NT2/D1 (cell line): ENCODE data around the gene ZNF839.

Experiments
- DNase-seq: peaks from one replicate; pipeline ENCODE4 v3.0.0-alpha.2; 2011; ENCODE audit warnings: low read depth, low spot score
- H3K27me3 ChIP-seq: 2 replicates; pipeline ENCODE4 v1.6.0; 2011; ENCODE audit warnings: mild to moderate bottlenecking; ENCODE audit not compliant: insufficient read length, insufficient read depth
- H3K36me3 ChIP-seq: 2 replicates; pipeline ENCODE4 v1.6.1; 2011; ENCODE audit warnings: mild to moderate bottlenecking, low read length, mixed read lengths; ENCODE audit not compliant: insufficient read depth, insufficient read length
- H3K4me1 ChIP-seq: 2 replicates; pipeline ENCODE4 v1.5.1; 2011; ENCODE audit not compliant: insufficient read depth, insufficient read length
- H3K4me3 ChIP-seq: 2 replicates; pipeline ENCODE4 v1.5.1; 2011; ENCODE audit warnings: low read depth; ENCODE audit not compliant: insufficient read length
- H3K9ac ChIP-seq: 2 replicates; pipeline ENCODE4 v1.6.0; 2011; ENCODE audit warnings: low read depth; ENCODE audit not compliant: insufficient read length
- H3K9me3 ChIP-seq: 2 replicates; pipeline ENCODE4 v1.5.1; 2011; ENCODE audit warnings: mild to moderate bottlenecking, low read length; ENCODE audit not compliant: insufficient read depth
- SUZ12 ChIP-seq: IDR thresholded peaks from 2 replicates; pipeline ENCODE4 v1.6.1; 2011; ENCODE audit not compliant: insufficient read length, insufficient read depth; ENCODE audit errors: extremely low read depth
- YY1 ChIP-seq: IDR thresholded peaks from 2 replicates; pipeline ENCODE4 v1.6.1; 2011; ENCODE audit not compliant: insufficient read length, insufficient read depth
- ZNF274 ChIP-seq: IDR thresholded peaks from 2 replicates; pipeline ENCODE4 v1.6.1; 2011; ENCODE audit warnings: mild to moderate bottlenecking, low read depth, low read length

Gene ZNF839

DNA sequence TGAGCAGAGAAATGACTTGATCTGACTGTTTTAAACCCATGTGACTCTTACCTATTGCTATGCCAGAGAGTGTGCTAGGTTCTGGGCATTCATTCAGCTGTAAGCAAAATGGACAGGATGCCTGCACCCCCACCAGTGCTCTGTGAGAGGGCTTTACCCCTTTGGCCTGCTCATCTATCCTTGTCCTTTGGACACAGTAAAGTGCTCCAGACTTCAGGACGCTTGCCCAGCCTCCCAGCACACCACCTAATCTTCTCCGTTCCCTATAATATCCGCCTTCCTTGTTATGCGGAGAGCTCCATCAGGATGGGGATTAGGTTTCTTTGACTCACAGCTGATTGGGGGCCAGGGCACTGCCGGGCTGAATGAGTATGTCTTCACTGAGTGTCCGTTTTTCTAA is 4.4 kb upstream of the ZNF839 start:
- no peaks in the 10 kb centered on the region for H3K9me3 ChIP-seq
- H3K4me1 ChIP-seq: no peaks in the 10 kb centered on the region
- no peaks in the 10 kb centered on the region for H3K36me3 ChIP-seq
- no peaks in the 10 kb centered on the region for H3K27me3 ChIP-seq
- H3K4me3 ChIP-seq: no peak overlapping the region
- H3K9ac ChIP-seq: no peak overlapping the region
- TF ChIP-seq SUZ12 (no peak), ZNF274 (no peak), YY1 (no peak)
- DNase-seq: no peak

- no peaks in the 10 kb centered on the region for H3K36me3 ChIP-seq
- H3K9me3 ChIP-seq: no peaks in the 10 kb centered on the region
- peak overlapping the region; percentile 59 for H3K9ac ChIP-seq
- H3K4me3 ChIP-seq: peak overlapping the region; percentile 29
- TF ChIP-seq SUZ12 (no peak), ZNF274 (no peak), YY1 (no peak)
- no peaks in the 10 kb centered on the region for H3K27me3 ChIP-seq
- H3K4me1 ChIP-seq: no peaks in the 10 kb centered on the region
- DNase-seq: no peak
Measured at GRCh38 chr14:102316338-102316742, 3.2 kb upstream of the ZNF839 start.

- H3K9ac ChIP-seq: peak overlapping the region; percentile 59
- peak overlapping the region; percentile 29 for H3K4me3 ChIP-seq
- no peaks in the 10 kb centered on the region for H3K9me3 ChIP-seq
- TF ChIP-seq SUZ12 (no peak), YY1 (no peak), ZNF274 (no peak)
- no peaks in the 10 kb centered on the region for H3K27me3 ChIP-seq
- H3K36me3 ChIP-seq: peaks cover 5% of the 10 kb centered on the region
- H3K4me1 ChIP-seq: no peaks in the 10 kb centered on the region
- peak; percentile 80 for DNase-seq
Measured at GRCh38 chr14:102316743-102317563, 2.6 kb upstream of the ZNF839 start.

DNA sequence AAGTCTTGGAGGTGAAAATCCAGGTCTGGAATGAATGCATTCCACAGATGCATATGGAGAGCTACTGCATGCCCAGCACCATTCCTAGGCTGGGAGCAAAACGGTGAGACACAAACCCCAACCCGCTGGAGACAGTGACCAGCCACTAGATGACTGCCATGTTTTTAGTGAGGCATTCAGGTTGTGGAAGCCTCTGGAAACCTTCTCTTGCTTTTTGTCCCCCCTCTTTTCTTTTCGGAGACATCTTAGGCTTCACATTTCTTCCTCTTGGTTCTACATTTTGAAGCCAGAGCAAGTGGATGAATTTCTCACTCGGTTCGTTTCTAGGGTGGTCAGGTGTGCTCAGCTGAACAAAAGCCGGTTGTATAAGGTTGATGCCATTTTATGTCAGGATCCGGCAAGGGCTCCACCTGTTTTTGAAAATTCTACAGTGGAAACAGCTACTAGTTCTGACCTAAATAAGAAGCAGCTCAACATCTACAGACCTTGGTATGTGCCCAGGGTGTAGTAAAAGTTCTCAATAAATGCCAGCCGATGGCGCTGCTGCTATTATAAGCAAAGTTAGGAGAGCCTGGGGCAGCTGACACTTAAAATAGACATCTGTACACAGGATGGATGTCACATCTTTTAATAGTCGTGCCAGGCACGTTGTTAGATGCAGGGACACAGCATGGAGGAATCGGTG is 1.8 kb upstream of the ZNF839 start:
- DNase-seq: no peak
- Histone ChIP-seq H3K4me3 (peak overlapping the region; percentile 27), H3K36me3 (peaks cover 8% of the 10 kb centered on the region), H3K9ac (peak overlapping the region; percentile 3), H3K27me3 (no peaks in the 10 kb centered on the region), H3K4me1 (no peaks in the 10 kb centered on the region), H3K9me3 (no peaks in the 10 kb centered on the region)
- TF ChIP-seq ZNF274 (no peak), YY1 (peak; percentile 57), SUZ12 (no peak)

DNA sequence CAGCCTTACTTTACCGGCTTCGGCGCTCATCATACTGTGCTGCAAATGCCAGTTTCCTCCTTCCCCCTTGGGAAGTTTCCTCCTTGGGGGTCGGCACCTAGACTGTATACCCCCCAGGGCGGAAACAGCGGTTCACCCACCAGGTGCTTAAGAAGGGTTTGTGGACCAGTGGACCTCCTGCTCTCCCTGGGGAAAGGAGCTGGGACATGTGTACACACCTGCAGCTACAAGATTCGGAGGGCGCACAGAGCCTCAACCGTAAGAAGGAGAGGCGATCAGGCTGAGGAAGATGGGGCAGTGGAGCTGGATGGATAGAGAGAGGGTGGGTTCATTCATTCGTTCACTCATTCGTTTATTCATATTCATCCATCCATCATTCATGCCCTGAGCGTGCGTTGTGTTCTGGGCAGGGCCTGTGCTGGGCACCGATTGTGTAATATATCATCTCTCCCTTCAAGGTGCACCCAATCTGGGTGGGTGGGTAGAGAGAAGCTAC is 717 bp upstream of the ZNF839 start:
- no peaks in the 10 kb centered on the region for H3K27me3 ChIP-seq
- DNase-seq: no peak
- no peak overlapping the region for H3K9ac ChIP-seq
- no peaks in the 10 kb centered on the region for H3K4me1 ChIP-seq
- no peak for TF ChIP-seq ZNF274
- TF ChIP-seq SUZ12: no peak
- H3K4me3 ChIP-seq: peak overlapping the region; percentile 84
- H3K9me3 ChIP-seq: no peaks in the 10 kb centered on the region
- peaks cover 8% of the 10 kb centered on the region for H3K36me3 ChIP-seq

DNA sequence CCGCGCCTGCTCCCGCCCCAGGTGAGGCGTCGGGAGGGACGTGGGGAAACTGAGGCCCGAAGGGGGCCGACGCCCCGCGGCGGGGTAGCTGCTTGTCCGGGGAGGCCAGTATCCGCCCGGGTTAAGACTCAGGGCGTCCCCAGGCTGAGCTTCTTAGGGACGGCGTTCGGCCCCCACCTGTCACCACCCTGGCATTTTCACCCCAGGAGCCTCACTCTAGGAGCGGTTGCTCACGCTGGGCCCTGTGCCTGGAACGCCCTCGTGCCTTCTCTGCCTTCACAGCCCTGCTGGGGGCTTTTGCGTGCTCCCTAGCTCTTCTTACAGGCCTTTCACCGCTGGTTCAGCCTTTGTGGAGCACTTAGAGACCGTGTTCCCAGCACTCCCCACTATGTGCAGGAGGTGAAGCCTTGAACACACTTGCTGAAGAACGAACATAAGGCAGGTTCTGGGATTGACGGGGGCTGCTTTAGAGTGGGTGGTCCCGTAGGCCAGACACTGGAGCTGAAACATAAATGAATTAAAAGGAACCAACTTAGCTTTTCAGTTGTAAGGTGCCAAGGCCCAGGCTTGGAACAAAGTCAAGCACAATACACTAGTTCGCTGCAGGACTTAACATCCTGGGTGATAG is 601 bp downstream of the ZNF839 start:
- peaks cover 8% of the 10 kb centered on the region for H3K36me3 ChIP-seq

More for the DNA sequence above, 601 bp downstream of the ZNF839 start:
- H3K9me3 ChIP-seq: no peaks in the 10 kb centered on the region
- peak overlapping the region; percentile 84 for H3K4me3 ChIP-seq
- TF ChIP-seq SUZ12: no peak
- no peak for TF ChIP-seq ZNF274
- TF ChIP-seq YY1: no peak
- no peaks in the 10 kb centered on the region for H3K4me1 ChIP-seq
- H3K27me3 ChIP-seq: no peaks in the 10 kb centered on the region
- DNase-seq: no peak
- H3K9ac ChIP-seq: peak overlapping the region; percentile 86
